ENCODE measurements around the gene EGF. TPM values are rescaled to one million over a fixed set of nuclear protein-coding genes. Genes with fewer than 3 reads are reported as not detected.

Gene EGF
- total RNA-seq, 3 donors from 2014 or later, result 12.5 to 15.5 TPM; not detected in 1

GRCh38 chr4:109977854-109978501 lies 65.3 kb downstream of the EGF start:
- Histone ChIP-seq H3K27ac (no peak overlapping the region), H3K36me3 (no peaks in the 10 kb centered on the region), H3K9me3 (no peaks in the 10 kb centered on the region), H3K4me1 (no peaks in the 10 kb centered on the region), H3K27me3 (no peaks in the 10 kb centered on the region), H3K4me3 (no peak overlapping the region)
- no peak for TF ChIP-seq POLR2A (IDR thresholded peaks at IDR 0.05)
- TF ChIP-seq POLR2AphosphoS5 (IDR thresholded peaks at IDR 0.05), result no peak
- peak in 2 of 3 donors; percentile 43 to 45 for TF ChIP-seq CTCF (IDR thresholded peaks at IDR 0.05)
- intact Hi-C loops (cut with DNase I; ENCODE audit: low total_unique reads), result loop anchor here (5.0 kb wide), 1 partner anchor 534 kb away; no protein-coding TSS in a partner anchor
- no peak for DNase-seq (ENCODE audit: low spot score in 2 of 2)

GRCh38 chr4:109978704-109979454 lies 66.2 kb downstream of the EGF start:
- no peaks in the 10 kb centered on the region for H3K27me3 ChIP-seq
- no peaks in the 10 kb centered on the region for H3K9me3 ChIP-seq
- H3K4me3 ChIP-seq, result no peak overlapping the region
- no peaks in the 10 kb centered on the region for H3K4me1 ChIP-seq
- H3K27ac ChIP-seq, result no peak overlapping the region
- H3K36me3 ChIP-seq, result no peaks in the 10 kb centered on the region
- intact Hi-C loops (cut with DNase I; ENCODE audit: low total_unique reads), result loop anchor here (5.0 kb wide), 1 partner anchor 533 kb away; no protein-coding TSS in a partner anchor
- no peak for TF ChIP-seq POLR2A (IDR thresholded peaks at IDR 0.05)
- TF ChIP-seq CTCF (IDR thresholded peaks at IDR 0.05), result no peak
- no peak for TF ChIP-seq POLR2AphosphoS5 (IDR thresholded peaks at IDR 0.05)
- no peak for DNase-seq (ENCODE audit: low spot score in 2 of 2)

GRCh38 chr4:109979920-109980717 lies 67.4 kb downstream of the EGF start:
- intact Hi-C loops (cut with DNase I; ENCODE audit: low total_unique reads), result loop anchor here (5.0 kb wide), 1 partner anchor 532 kb away; no protein-coding TSS in a partner anchor

GRCh38 chr4:109981936-109982335 lies 69.3 kb downstream of the EGF start:
- Histone ChIP-seq H3K9me3 (no peaks in the 10 kb centered on the region), H3K36me3 (no peaks in the 10 kb centered on the region), H3K4me1 (no peaks in the 10 kb centered on the region), H3K27ac (no peak overlapping the region), H3K4me3 (no peak overlapping the region), H3K27me3 (no peaks in the 10 kb centered on the region)
- intact Hi-C loops (cut with DNase I; ENCODE audit: low total_unique reads), result no loop called here
- no peak for DNase-seq (ENCODE audit: low spot score in 2 of 2)
- TF ChIP-seq CTCF (IDR thresholded peaks at IDR 0.05) (no peak), POLR2AphosphoS5 (IDR thresholded peaks at IDR 0.05) (no peak), POLR2A (IDR thresholded peaks at IDR 0.05) (no peak)

More at GRCh38 chr4:109979920-109980717, 67.4 kb downstream of the EGF start:
- H3K4me1 ChIP-seq, result no peaks in the 10 kb centered on the region
- no peaks in the 10 kb centered on the region for H3K9me3 ChIP-seq
- H3K4me3 ChIP-seq, result no peak overlapping the region
- no peaks in the 10 kb centered on the region for H3K36me3 ChIP-seq
- H3K27me3 ChIP-seq, result no peaks in the 10 kb centered on the region
- DNase-seq (ENCODE audit: low spot score in 2 of 2), result no peak
- no peak for TF ChIP-seq CTCF (IDR thresholded peaks at IDR 0.05)
- no peak for TF ChIP-seq POLR2A (IDR thresholded peaks at IDR 0.05)
- TF ChIP-seq POLR2AphosphoS5 (IDR thresholded peaks at IDR 0.05), result no peak
- no peak overlapping the region for H3K27ac ChIP-seq
